Fibroblast of the aortic adventitia (primary cell): ENCODE results near the gene CLK2. TPM values are rescaled to one million over a fixed set of nuclear protein-coding genes. Genes with fewer than 3 reads are reported as not detected.
A peak's percentile ranks its signal among the peaks of the same experiment; 100 is the strongest.
"Not testable (repeated sequence)": the region's sequence is repeated elsewhere in the genome, so short reads cannot be mapped to it uniquely, and the experiment has no call there.

ENCODE experiments used
- DNase-seq: peaks from one replicate; pipeline ENCODE4 v3.0.0-alpha.2; 2010; ENCODE audit warnings: low read depth
- H3K4me3 ChIP-seq: 2 replicates; pipeline ENCODE4 v1.5.1; 2011; ENCODE audit warnings: low read depth, mild to moderate bottlenecking, control low read depth, low read length, moderate library complexity
- total RNA-seq: library from RNA; depleted of rRNA; stranded (reverse); fragments of >200 nt; gene quantifications from 2 replicates; pipeline ENCODE4 v1.2.3, GENCODE V29; 2012; ENCODE audit warnings: low replicate concordance
- TF ChIP-seq, protein P1 (sequence below): IDR thresholded peaks from 2 replicates; pipeline ENCODE4 v1.5.1; 2011; ENCODE audit warnings: mild to moderate bottlenecking, low read length, control low read depth, inconsistent platforms; ENCODE audit not compliant: insufficient read depth

The CLK2 gene
- total RNA-seq, 1 donor: 29.7 TPM

DNA sequence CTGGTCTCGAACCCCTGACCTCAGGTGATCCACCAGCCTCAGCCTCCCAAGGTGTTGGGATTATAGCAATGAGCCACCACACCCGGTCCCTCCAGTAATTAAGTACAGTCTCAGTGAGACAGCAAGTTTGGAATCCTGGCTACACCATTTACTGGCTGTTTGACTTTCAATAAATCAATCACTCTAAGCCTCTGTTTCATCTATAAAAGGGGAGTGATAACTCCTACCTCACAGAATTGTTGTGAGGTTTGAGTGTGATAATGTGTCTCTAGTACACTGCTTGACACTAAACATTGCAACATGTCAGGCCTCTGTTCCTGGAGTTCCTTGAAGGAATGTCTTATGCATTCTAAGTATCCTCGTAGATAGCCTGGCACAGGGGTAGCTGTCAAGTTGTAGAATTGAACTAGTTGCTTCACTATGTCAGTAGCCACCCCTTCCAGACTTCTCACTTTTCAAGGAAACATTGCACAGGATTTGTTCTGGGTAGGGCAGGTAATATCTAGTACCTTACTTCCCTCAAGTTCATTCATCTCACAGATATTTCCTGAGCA lies 30.4 kb downstream of the CLK2 start:
- H3K4me3 ChIP-seq: peak overlapping the region; percentile 77
- DNase-seq: peak; percentile 19
- TF ChIP-seq, protein P1, sequence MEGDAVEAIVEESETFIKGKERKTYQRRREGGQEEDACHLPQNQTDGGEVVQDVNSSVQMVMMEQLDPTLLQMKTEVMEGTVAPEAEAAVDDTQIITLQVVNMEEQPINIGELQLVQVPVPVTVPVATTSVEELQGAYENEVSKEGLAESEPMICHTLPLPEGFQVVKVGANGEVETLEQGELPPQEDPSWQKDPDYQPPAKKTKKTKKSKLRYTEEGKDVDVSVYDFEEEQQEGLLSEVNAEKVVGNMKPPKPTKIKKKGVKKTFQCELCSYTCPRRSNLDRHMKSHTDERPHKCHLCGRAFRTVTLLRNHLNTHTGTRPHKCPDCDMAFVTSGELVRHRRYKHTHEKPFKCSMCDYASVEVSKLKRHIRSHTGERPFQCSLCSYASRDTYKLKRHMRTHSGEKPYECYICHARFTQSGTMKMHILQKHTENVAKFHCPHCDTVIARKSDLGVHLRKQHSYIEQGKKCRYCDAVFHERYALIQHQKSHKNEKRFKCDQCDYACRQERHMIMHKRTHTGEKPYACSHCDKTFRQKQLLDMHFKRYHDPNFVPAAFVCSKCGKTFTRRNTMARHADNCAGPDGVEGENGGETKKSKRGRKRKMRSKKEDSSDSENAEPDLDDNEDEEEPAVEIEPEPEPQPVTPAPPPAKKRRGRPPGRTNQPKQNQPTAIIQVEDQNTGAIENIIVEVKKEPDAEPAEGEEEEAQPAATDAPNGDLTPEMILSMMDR: no peak

DNA sequence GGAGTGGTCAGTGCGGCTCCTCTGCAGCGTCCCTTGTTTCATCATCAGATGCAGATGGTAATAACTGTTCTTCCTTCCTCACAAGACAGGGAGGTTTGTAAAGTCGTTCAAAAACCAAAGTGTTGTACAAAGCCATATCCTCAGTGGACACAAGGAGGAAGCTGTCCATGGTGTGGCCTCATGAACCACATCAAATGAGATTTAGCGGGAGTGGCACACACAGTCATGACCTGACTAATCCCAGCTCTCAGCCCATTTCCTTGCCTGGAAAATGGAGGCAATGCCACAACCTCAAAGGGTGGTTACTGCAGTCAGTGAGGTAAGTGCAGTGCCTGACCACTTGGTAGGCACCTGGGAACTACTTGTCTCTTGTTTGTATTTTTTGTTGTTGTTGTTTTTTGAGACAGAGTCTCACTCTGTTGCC lies 31.5 kb downstream of the CLK2 start:
- no peak for DNase-seq

GRCh38 chr1:155241069-155241679 lies 32.1 kb downstream of the CLK2 start:
- peak overlapping the region; percentile 65 for H3K4me3 ChIP-seq
- TF ChIP-seq, protein P1: no peak
- DNase-seq: peak; percentile 88

More for the DNA sequence above, 31.5 kb downstream of the CLK2 start:
- TF ChIP-seq, protein P1: no peak
- H3K4me3 ChIP-seq: no peak overlapping the region

DNA sequence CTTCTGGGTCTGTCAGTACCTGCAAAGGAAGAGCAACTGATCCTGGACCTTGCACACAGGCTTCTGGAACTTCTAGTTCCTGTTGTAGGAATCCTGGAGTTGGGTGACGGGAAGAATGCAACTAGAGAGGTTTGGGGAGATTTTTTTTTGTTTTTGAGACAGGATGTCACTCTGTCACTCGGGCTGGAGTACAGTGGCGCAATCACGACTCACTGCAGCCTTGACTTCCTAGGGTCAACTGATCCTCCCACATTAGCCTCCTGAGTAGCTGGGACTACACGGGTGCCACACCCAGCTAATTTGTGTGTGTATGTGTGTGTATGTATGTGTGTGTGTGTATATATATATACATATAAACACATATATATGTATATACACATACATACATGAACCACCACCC lies 36.9 kb downstream of the CLK2 start:
- TF ChIP-seq, protein P1: no peak
- H3K4me3 ChIP-seq: no peak overlapping the region
- no peak for DNase-seq

- not testable (repeated sequence) for H3K4me3 ChIP-seq, DNase-seq
These were observed 37.9 kb downstream of the CLK2 start for GRCh38 chr1:155235375-155235774.

DNA sequence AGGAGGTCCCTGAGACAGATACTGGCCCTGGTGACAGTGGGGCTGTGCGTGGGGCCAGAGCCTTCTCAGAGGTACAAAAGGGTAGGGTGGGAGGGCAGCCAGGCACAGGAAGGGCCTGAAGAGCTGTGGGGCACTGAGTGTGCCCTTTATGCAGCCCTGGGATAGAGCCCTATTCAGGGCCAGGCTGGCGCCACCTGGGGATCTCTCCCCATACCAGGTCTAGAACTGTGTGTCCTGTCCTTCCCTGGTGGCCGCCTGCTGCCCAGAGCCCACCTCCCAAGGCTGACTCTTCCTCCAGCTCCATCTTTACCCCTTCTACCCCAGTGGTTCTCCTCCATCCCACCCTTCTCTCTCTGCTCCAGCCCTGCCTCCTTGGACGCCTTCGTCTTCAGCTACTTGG lies 39.8 kb downstream of the CLK2 start:
- not testable (repeated sequence) for DNase-seq, H3K4me3 ChIP-seq

GRCh38 chr1:155232001-155232978 lies 41.0 kb downstream of the CLK2 start:
- DNase-seq: peak; percentile 81
- not testable (repeated sequence) for H3K4me3 ChIP-seq

DNA sequence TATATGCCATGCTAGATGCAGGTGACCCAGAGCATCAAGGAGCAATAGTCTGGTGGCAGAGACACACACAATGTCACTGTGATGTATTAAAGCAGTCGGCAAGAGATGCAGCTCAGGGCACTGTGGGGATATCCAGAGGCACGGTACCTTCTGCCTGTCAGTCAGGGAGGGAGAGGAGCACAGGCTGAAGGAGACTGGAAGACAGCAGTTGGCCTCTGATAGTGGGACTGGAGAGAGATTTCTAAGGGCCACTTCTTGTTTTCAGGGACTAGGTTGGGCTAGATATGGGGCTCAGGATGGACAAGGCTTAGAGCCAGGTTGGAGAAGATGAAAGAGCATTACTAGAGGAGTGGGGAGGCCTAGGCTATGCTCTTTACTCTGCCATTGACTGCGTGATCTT lies 42.0 kb downstream of the CLK2 start:
- H3K4me3 ChIP-seq, DNase-seq: not testable (repeated sequence)

DNA sequence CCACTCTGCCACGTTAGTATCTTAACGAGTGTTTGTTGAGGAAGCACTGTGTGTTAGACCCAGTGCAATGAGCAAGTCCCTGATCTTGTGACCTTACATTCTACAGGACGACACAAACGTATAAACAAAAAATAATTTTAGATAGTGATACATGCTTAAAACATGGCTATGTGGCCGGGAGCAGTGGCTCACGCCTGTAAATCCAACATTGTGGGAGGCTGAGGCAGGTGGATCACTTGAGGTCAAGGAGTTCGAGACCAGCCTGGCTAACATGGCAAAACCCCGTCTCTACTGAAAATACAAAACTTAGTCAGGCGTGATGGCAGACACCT lies 45.2 kb downstream of the CLK2 start:
- DNase-seq: no peak
- TF ChIP-seq, protein P1: no peak
- H3K4me3 ChIP-seq: peak overlapping the region; percentile 55
